Smooth muscle cell (in vitro differentiated cells): ENCODE results near the gene CEACAM20. TPM values are rescaled to one million over a fixed set of nuclear protein-coding genes. Genes with fewer than 3 reads are reported as not detected.

Source experiments
- DNase-seq: peaks from one replicate; lab custom pipeline; 2025; ENCODE audit not compliant: unreplicated experiment; lab: John Stamatoyannopoulos, UW
- H2AFZ ChIP-seq: fragments of 200-600 bp; sonication (generic); 2 replicates; pipeline ENCODE4 v1.6.0; 2016; ENCODE audit warnings: antibody characterized with exemption, low read depth, mild to moderate bottlenecking
- H3F3A ChIP-seq: fragments of 200-600 bp; sonication (generic); 2 replicates; pipeline ENCODE4 v1.6.0; 2017; ENCODE audit warnings: antibody characterized with exemption, low read depth
- H3K27ac ChIP-seq: fragments of 200-600 bp; sonication (generic); 2 replicates; pipeline ENCODE4 v1.5.1; 2016; ENCODE audit warnings: low read depth, mild to moderate bottlenecking
- H3K27me3 ChIP-seq: fragments of 200-600 bp; sonication (generic); 2 replicates; pipeline ENCODE4 v1.6.1; 2016; ENCODE audit warnings: low read depth, mild to moderate bottlenecking
- H3K36me3 ChIP-seq: fragments of 200-600 bp; sonication (generic); 2 replicates; pipeline ENCODE4 v1.5.1; 2016; ENCODE audit warnings: low read depth
- H3K4me1 ChIP-seq: fragments of 200-600 bp; sonication (generic); 2 replicates; pipeline ENCODE4 v1.5.1; 2016; ENCODE audit warnings: low read depth
- H3K4me2 ChIP-seq: fragments of 200-600 bp; sonication (generic); 2 replicates; pipeline ENCODE4 v1.6.0; 2016; ENCODE audit warnings: mild to moderate bottlenecking
- H3K4me3 ChIP-seq: fragments of 200-600 bp; sonication (generic); 2 replicates; pipeline ENCODE4 v1.5.1; 2016; ENCODE audit warnings: mild to moderate bottlenecking
- H3K79me2 ChIP-seq: fragments of 200-600 bp; sonication (generic); 2 replicates; pipeline ENCODE4 v1.6.0; 2016; ENCODE audit warnings: low read depth, mild to moderate bottlenecking
- H3K9ac ChIP-seq: fragments of 200-600 bp; sonication (generic); 2 replicates; pipeline ENCODE4 v1.6.0; 2016; ENCODE audit warnings: low read depth
- H3K9me3 ChIP-seq: fragments of 200-600 bp; sonication (generic); replicated peaks from 2 replicates; pipeline ENCODE4 v1.5.1; 2016; ENCODE audit warnings: low read depth
- H4K20me1 ChIP-seq: fragments of 200-600 bp; sonication (generic); 2 replicates; pipeline ENCODE4 v1.6.0; 2016; ENCODE audit warnings: low read depth
- WGBS: methylation state at CpG from one replicate; pipeline ENCODE4 v1.1.7; 2016; ENCODE audit warnings: low lambda C conversion rate; 5-methylcytosine and 5-hydroxymethylcytosine counted together
- polyA plus RNA-seq: library from polyadenylated mRNA; unstranded; fragments of >200 nt; fragmentation: Nextera tagmentation; extraction: Ambion mirVana; gene quantifications from 2 replicates; pipeline ENCODE4 v1.2.1, GENCODE V29; 2016
- total RNA-seq: library from RNA; depleted of rRNA; stranded (reverse); fragments of >200 nt; gene quantifications from 2 replicates; pipeline ENCODE4 v1.2.3, GENCODE V29; 2014
- TF ChIP-seq, protein P1 (sequence below): fragments of 200-600 bp; sonication (generic); IDR thresholded peaks from 2 replicates; pipeline ENCODE4 v1.5.1; 2017; ENCODE audit warnings: borderline replicate concordance, mild to moderate bottlenecking, antibody characterized with exemption; ENCODE audit not compliant: insufficient read depth, poor library complexity, severe bottlenecking

CEACAM20 gene
- total and polyA plus RNA-seq, 2 experiments from 2014 or later, result not detected

DNA sequence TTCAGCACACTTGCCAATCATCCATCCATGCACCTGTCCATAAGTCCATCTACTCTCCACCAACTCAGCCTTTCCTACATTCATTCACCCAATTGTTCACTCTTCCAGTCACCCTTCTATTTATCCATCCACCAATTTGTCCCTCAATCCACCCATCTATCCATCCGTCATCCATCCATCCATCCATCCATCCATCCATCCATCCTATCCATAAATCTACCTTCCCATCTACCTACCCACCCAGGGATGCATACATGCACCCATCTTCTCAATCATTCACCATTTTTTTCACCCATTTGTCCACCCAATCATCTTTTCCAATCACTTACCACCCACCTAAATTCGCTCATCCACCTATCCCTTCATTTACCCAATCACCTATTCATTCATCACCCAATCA, 14.6 kb upstream of the CEACAM20 start:
- 82% methylated on average over 2 of the region's 2 CpGs for WGBS
- TF ChIP-seq, protein P1, sequence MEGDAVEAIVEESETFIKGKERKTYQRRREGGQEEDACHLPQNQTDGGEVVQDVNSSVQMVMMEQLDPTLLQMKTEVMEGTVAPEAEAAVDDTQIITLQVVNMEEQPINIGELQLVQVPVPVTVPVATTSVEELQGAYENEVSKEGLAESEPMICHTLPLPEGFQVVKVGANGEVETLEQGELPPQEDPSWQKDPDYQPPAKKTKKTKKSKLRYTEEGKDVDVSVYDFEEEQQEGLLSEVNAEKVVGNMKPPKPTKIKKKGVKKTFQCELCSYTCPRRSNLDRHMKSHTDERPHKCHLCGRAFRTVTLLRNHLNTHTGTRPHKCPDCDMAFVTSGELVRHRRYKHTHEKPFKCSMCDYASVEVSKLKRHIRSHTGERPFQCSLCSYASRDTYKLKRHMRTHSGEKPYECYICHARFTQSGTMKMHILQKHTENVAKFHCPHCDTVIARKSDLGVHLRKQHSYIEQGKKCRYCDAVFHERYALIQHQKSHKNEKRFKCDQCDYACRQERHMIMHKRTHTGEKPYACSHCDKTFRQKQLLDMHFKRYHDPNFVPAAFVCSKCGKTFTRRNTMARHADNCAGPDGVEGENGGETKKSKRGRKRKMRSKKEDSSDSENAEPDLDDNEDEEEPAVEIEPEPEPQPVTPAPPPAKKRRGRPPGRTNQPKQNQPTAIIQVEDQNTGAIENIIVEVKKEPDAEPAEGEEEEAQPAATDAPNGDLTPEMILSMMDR, result no peak

DNA sequence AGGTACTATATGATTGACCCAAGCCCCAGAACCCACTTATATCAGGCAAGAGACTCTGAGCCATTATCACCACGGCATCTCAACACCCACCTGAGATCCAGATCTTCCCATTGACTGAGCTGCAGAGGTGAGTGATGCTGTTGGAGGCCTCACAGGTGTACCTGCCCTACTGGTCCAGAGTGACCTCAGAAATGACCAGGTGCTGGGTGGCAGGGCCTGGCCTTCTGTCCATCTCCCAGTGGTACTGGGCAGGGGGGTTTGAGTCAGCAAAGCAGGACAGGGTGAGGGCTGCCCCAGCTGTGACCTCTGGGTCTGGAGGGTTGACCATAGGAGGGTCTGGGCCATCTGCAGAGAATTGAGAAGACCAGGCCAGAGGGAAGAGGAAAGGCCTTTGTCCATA, 13.2 kb upstream of the CEACAM20 start:
- no peaks in the 10 kb centered on the region for H3K27me3 ChIP-seq
- TF ChIP-seq, protein P1, result no peak
- WGBS, result 0% methylated on average over 1 of the region's 1 CpG

More for the DNA sequence above, 14.6 kb upstream of the CEACAM20 start:
- Histone ChIP-seq H3K27ac (no peak overlapping the region), H4K20me1 (no peaks in the 10 kb centered on the region), H3F3A (no peaks in the 10 kb centered on the region), H3K27me3 (no peaks in the 10 kb centered on the region), H3K4me3 (no peak overlapping the region), H3K9me3 (no peaks in the 10 kb centered on the region), H3K79me2 (no peaks in the 10 kb centered on the region), H3K4me2 (no peak overlapping the region), H3K36me3 (no peaks in the 10 kb centered on the region), H3K9ac (no peak overlapping the region), H3K4me1 (no peaks in the 10 kb centered on the region), H2AFZ (no peak overlapping the region)
- DNase-seq, result no peak

DNA sequence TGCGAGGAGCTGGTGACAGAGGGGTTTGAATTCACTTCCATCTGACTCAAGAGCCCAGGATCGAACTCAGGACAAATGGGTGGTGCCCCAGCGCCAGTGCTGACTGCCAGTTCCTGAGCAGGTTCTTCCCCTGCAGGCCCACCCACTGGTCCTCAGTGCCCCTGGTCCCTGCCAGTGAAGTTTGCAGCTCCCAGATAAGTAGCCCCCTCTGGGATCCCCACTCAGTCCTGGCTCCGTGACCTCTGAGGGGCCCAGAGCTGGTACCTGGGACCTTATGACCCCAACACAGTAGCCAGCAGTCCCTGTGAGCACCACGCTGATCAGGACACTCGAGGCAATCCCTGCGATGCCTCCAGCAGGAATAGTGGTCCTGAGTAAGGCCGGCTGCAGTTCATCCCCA, 11.3 kb upstream of the CEACAM20 start:
- H3K9me3 ChIP-seq, result no peaks in the 10 kb centered on the region
- TF ChIP-seq, protein P1, result no peak
- H3K9ac ChIP-seq, result no peak overlapping the region
- H3K4me3 ChIP-seq, result no peak overlapping the region
- H3F3A ChIP-seq, result no peaks in the 10 kb centered on the region
- no peaks in the 10 kb centered on the region for H3K4me1 ChIP-seq
- no peaks in the 10 kb centered on the region for H3K36me3 ChIP-seq
- 82% methylated on average over 8 of the region's 8 CpGs for WGBS
- no peaks in the 10 kb centered on the region for H3K79me2 ChIP-seq
- no peak for DNase-seq
- no peak overlapping the region for H3K4me2 ChIP-seq
- no peak overlapping the region for H2AFZ ChIP-seq
- H3K27ac ChIP-seq, result no peak overlapping the region
- no peaks in the 10 kb centered on the region for H4K20me1 ChIP-seq
- H3K27me3 ChIP-seq, result no peaks in the 10 kb centered on the region

More for the DNA sequence above, 13.2 kb upstream of the CEACAM20 start:
- H3K4me3 ChIP-seq, result no peak overlapping the region
- DNase-seq, result no peak
- no peak overlapping the region for H2AFZ ChIP-seq
- no peaks in the 10 kb centered on the region for H3K79me2 ChIP-seq
- H3K4me2 ChIP-seq, result no peak overlapping the region
- no peak overlapping the region for H3K9ac ChIP-seq
- no peaks in the 10 kb centered on the region for H3F3A ChIP-seq
- no peak overlapping the region for H3K27ac ChIP-seq
- no peaks in the 10 kb centered on the region for H4K20me1 ChIP-seq
- no peaks in the 10 kb centered on the region for H3K9me3 ChIP-seq
- no peaks in the 10 kb centered on the region for H3K4me1 ChIP-seq
- H3K36me3 ChIP-seq, result no peaks in the 10 kb centered on the region

DNA sequence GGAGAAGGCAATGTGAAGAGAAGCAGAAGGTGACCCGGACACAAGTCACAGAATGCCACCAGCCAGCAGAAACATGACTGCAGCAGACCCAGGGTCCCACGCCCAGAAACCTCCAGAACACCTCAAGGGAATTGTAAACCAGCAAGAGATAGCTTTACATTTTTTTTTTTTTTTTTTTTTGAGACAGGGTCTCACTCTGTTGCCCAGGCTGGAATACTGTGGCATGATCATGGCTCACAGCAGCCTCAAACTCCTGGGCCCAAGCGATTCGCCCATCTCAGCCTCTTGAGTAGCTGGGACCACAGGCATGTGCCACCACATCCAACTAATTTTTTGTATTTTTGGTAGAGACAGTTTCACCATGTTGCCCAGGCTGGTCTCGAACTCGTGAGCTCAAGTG, 10.5 kb upstream of the CEACAM20 start:
- Histone ChIP-seq H3K4me3 (no peak overlapping the region), H3K9ac (no peak overlapping the region), H3K9me3 (no peaks in the 10 kb centered on the region), H3K4me1 (no peaks in the 10 kb centered on the region), H3K4me2 (no peak overlapping the region), H3K36me3 (no peaks in the 10 kb centered on the region), H3K27me3 (no peaks in the 10 kb centered on the region), H4K20me1 (no peaks in the 10 kb centered on the region), H3F3A (no peaks in the 10 kb centered on the region), H2AFZ (no peak overlapping the region), H3K27ac (no peak overlapping the region), H3K79me2 (no peaks in the 10 kb centered on the region)
- TF ChIP-seq, protein P1, result no peak
- 79% methylated on average over 6 of the region's 6 CpGs for WGBS
- no peak for DNase-seq
